ENCODE measurements around the gene ARHGAP10.

- TF ChIP-seq CTCF (IDR thresholded peaks at IDR 0.05) (no peak), EZH2 (IDR thresholded peaks at IDR 0.05; ENCODE audit: borderline replicate concordance, insufficient read depth, low read depth, low read length, poor library complexity, severe bottlenecking) (no peak)
These were observed 320.6 kb downstream of the ARHGAP10 start for GRCh38 chr4:148052448-148052847.

Measured in B cell (primary cell).